Suppressor macrophage treated with lipopolysaccharide for 4 hours (primary cell): ENCODE results near the gene GRK5.

Experiments
- DNase-seq: peaks from one replicate; pipeline ENCODE4 v3.0.0-alpha.2; 2020

GRK5 gene

GRCh38 chr10:119409906-119410305 is 202.5 kb downstream of the GRK5 start:
- DNase-seq, result no peak

- DNase-seq, result no peak
Measured at GRCh38 chr10:119410361-119411116, 203.2 kb downstream of the GRK5 start.

- DNase-seq, result no peak
Measured at GRCh38 chr10:119412244-119413092, 205.1 kb downstream of the GRK5 start.

GRCh38 chr10:119413093-119413453 is 205.7 kb downstream of the GRK5 start:
- DNase-seq, result no peak

- no peak for DNase-seq
Measured at GRCh38 chr10:119413471-119414080, 206.2 kb downstream of the GRK5 start.

GRCh38 chr10:119414081-119414611 is 206.8 kb downstream of the GRK5 start:
- DNase-seq, result no peak

- no peak for DNase-seq
Measured at GRCh38 chr10:119415121-119415520, 207.8 kb downstream of the GRK5 start.

- no peak for DNase-seq
Measured at GRCh38 chr10:119415536-119416503, 208.4 kb downstream of the GRK5 start.

- peak; percentile 73 for DNase-seq
Measured at GRCh38 chr10:119416855-119417254, 209.5 kb downstream of the GRK5 start.

GRCh38 chr10:119417852-119418251 is 210.5 kb downstream of the GRK5 start:
- no peak for DNase-seq

GRCh38 chr10:119418362-119418761 is 211.0 kb downstream of the GRK5 start:
- no peak for DNase-seq

GRCh38 chr10:119419931-119420330 is 212.6 kb downstream of the GRK5 start:
- no peak for DNase-seq

- no peak for DNase-seq
Measured at GRCh38 chr10:119420950-119421875, 213.8 kb downstream of the GRK5 start.

GRCh38 chr10:119421891-119422681 is 214.7 kb downstream of the GRK5 start:
- no peak for DNase-seq

- no peak for DNase-seq
Measured at GRCh38 chr10:119422682-119423509, 215.5 kb downstream of the GRK5 start.

GRCh38 chr10:119423510-119424257 is 216.3 kb downstream of the GRK5 start:
- DNase-seq, result no peak

GRCh38 chr10:119424258-119424975 is 217.0 kb downstream of the GRK5 start:
- DNase-seq, result no peak
